Activated T-cell treated with anti-CD3 and anti-CD28 coated beads, Interleukin-2, amount 50 U/mL, for 72 hours (primary cell): ENCODE results near the gene ARL3. TPM values are rescaled to one million over a fixed set of nuclear protein-coding genes. Genes with fewer than 3 reads are reported as not detected.
"Not testable (repeated sequence)": the region's sequence is repeated elsewhere in the genome, so short reads cannot be mapped to it uniquely, and the experiment has no call there.

ENCODE experiments used
- ATAC-seq, 2 donors: fragments of 150-1000 bp; cut with Tn5 transposase; replicated peaks in 1 of 2; 2 replicates each; pipeline ENCODE4 v1.10.0; 2021; ENCODE audit warnings: moderate library complexity in 2 of 2, mild to moderate bottlenecking in 1 of 2
- DNase-seq, 2 donors: peaks; one replicate each; pipeline ENCODE4 v3.0.0; 2021 to 2022; ENCODE audit warnings: mixed read lengths in 1 of 2
- H3K27ac Mint-ChIP-seq: one replicate; pipeline ENCODE4 v1.8.0; 2022; ENCODE audit warnings: mild to moderate bottlenecking, moderate library complexity, mixed read lengths
- H3K27me3 Mint-ChIP-seq: one replicate; pipeline ENCODE4 v1.8.0; 2022; ENCODE audit warnings: low read depth, mixed read lengths
- H3K36me3 Mint-ChIP-seq, 2 donors: one replicate each; pipeline ENCODE4 v1.8.0; 2022; ENCODE audit warnings: mixed read lengths in 2 of 2, mild to moderate bottlenecking in 1 of 2; ENCODE audit not compliant: insufficient read depth in 2 of 2
- H3K4me1 Mint-ChIP-seq: one replicate; pipeline ENCODE4 v1.8.0; 2022; ENCODE audit warnings: low read depth, mixed read lengths
- H3K4me3 Mint-ChIP-seq, 2 donors: one replicate each; pipeline ENCODE4 v1.8.0; 2022; ENCODE audit warnings: mild to moderate bottlenecking in 2 of 2, mixed read lengths in 2 of 2, moderate library complexity in 2 of 2
- H3K9me3 Mint-ChIP-seq, 2 donors: one replicate each; pipeline ENCODE4 v1.8.0; 2022; ENCODE audit warnings: mixed read lengths in 2 of 2
- total RNA-seq, 2 donors: library from RNA; stranded (reverse); gene quantifications; one replicate each; pipeline ENCODE4 v1.2.3, GENCODE V29; 2022

The ARL3 gene
- total RNA-seq, 2 donors from 2014 or later, result 8.0 to 8.7 TPM

GRCh38 chr10:102729029-102730026, 15.1 kb upstream of the ARL3 start:
- Mint-ChIP-seq H3K27me3 (no peaks in the 10 kb centered on the region), H3K4me3 (no peak overlapping the region), H3K4me1 (peaks cover 12% of the 10 kb centered on the region), H3K9me3 (peaks cover 0 to under 1% of the 10 kb centered on the region in 2 donors), H3K36me3 (peaks cover 3 to 19% of the 10 kb centered on the region in 2 donors), H3K27ac (no peak overlapping the region)
- DNase-seq (peak; percentile 61 to 70), ATAC-seq (peak; percentile 81 to 88)

GRCh38 chr10:102727037-102727818, 13.0 kb upstream of the ARL3 start:
- Mint-ChIP-seq H3K4me1 (peaks cover 16% of the 10 kb centered on the region), H3K4me3 (no peak overlapping the region), H3K27me3 (no peaks in the 10 kb centered on the region), H3K9me3 (peaks cover 2 to 3% of the 10 kb centered on the region in 2 donors), H3K27ac (no peak overlapping the region), H3K36me3 (peaks cover 7 to 17% of the 10 kb centered on the region in 2 donors)
- ATAC-seq (no peak), DNase-seq (no peak)

- H3K4me1 Mint-ChIP-seq, result peaks cover 23% of the 10 kb centered on the region
- ATAC-seq, result no peak
- H3K36me3 Mint-ChIP-seq, result peaks cover 7 to 15% of the 10 kb centered on the region in 2 donors
- H3K27me3 Mint-ChIP-seq, result no peaks in the 10 kb centered on the region
- no peak for DNase-seq
- H3K9me3 Mint-ChIP-seq, result peaks cover 2 to 3% of the 10 kb centered on the region in 2 donors
- no peak overlapping the region for H3K4me3 Mint-ChIP-seq
- H3K27ac Mint-ChIP-seq, result no peak overlapping the region
These were observed 12.1 kb upstream of the ARL3 start for GRCh38 chr10:102726274-102726673.

GRCh38 chr10:102723989-102724388, 9.8 kb upstream of the ARL3 start:
- no peak overlapping the region for H3K27ac Mint-ChIP-seq
- DNase-seq (no peak), ATAC-seq (no peak)
- peaks cover 33% of the 10 kb centered on the region for H3K4me1 Mint-ChIP-seq
- H3K36me3 Mint-ChIP-seq, result peaks cover 7 to 16% of the 10 kb centered on the region in 2 donors
- no peaks in the 10 kb centered on the region for H3K27me3 Mint-ChIP-seq
- peaks cover 2 to 3% of the 10 kb centered on the region in 2 donors for H3K9me3 Mint-ChIP-seq
- no peak overlapping the region for H3K4me3 Mint-ChIP-seq

GRCh38 chr10:102721954-102722353, 7.8 kb upstream of the ARL3 start:
- H3K27ac Mint-ChIP-seq, result peak overlapping the region; percentile 82
- peak; percentile 73 to 88 for ATAC-seq
- H3K36me3 Mint-ChIP-seq, result peaks cover 6 to 14% of the 10 kb centered on the region in 2 donors

GRCh38 chr10:102720775-102721301, 6.6 kb upstream of the ARL3 start:
- ATAC-seq (no peak), DNase-seq (no peak)
- Mint-ChIP-seq H3K4me3 (no peak overlapping the region), H3K27ac (no peak overlapping the region), H3K27me3 (no peaks in the 10 kb centered on the region), H3K36me3 (peaks cover 6 to 14% of the 10 kb centered on the region in 2 donors), H3K9me3 (peaks cover 2 to 3% of the 10 kb centered on the region in 2 donors), H3K4me1 (peaks cover 54% of the 10 kb centered on the region)

More at GRCh38 chr10:102721954-102722353, 7.8 kb upstream of the ARL3 start:
- no peak for DNase-seq
- no peaks in the 10 kb centered on the region for H3K27me3 Mint-ChIP-seq
- peaks cover 2 to 3% of the 10 kb centered on the region in 2 donors for H3K9me3 Mint-ChIP-seq
- peak overlapping the region in 1 of 2 donors; percentile 42 for H3K4me3 Mint-ChIP-seq
- H3K4me1 Mint-ChIP-seq, result peaks cover 47% of the 10 kb centered on the region

GRCh38 chr10:102720337-102720736, 6.1 kb upstream of the ARL3 start:
- ATAC-seq (no peak), DNase-seq (no peak)
- Mint-ChIP-seq H3K4me1 (peaks cover 59% of the 10 kb centered on the region), H3K36me3 (peaks cover 6 to 14% of the 10 kb centered on the region in 2 donors), H3K9me3 (peaks cover 2 to 3% of the 10 kb centered on the region in 2 donors), H3K27me3 (no peaks in the 10 kb centered on the region), H3K27ac (no peak overlapping the region), H3K4me3 (no peak overlapping the region)

- H3K4me3 Mint-ChIP-seq, result peak overlapping the region; percentile 29 to 35
- peaks cover 3% of the 10 kb centered on the region in 2 donors for H3K36me3 Mint-ChIP-seq
- no peak for ATAC-seq
- no peak overlapping the region for H3K27ac Mint-ChIP-seq
- H3K4me1 Mint-ChIP-seq, result peaks cover 63% of the 10 kb centered on the region
- DNase-seq, result no peak
- no peaks in the 10 kb centered on the region for H3K27me3 Mint-ChIP-seq
- H3K9me3 Mint-ChIP-seq, result no peaks in the 10 kb centered on the region
These were observed 4.0 kb upstream of the ARL3 start for GRCh38 chr10:102718220-102718619.

GRCh38 chr10:102716900-102717565, 2.8 kb upstream of the ARL3 start:
- H3K4me3 Mint-ChIP-seq, result peak overlapping the region in 1 of 2 donors; percentile 41
- H3K4me1 Mint-ChIP-seq, result peaks cover 72% of the 10 kb centered on the region
- not testable (repeated sequence) for H3K9me3 Mint-ChIP-seq, H3K27ac Mint-ChIP-seq, H3K36me3 Mint-ChIP-seq, ATAC-seq, H3K27me3 Mint-ChIP-seq, DNase-seq

- ATAC-seq (no peak), DNase-seq (no peak)
- H3K36me3 Mint-ChIP-seq, result peaks cover 2 to 3% of the 10 kb centered on the region in 2 donors
- no peak overlapping the region for H3K27ac Mint-ChIP-seq
- no peaks in the 10 kb centered on the region for H3K27me3 Mint-ChIP-seq
- H3K4me1 Mint-ChIP-seq, result peaks cover 78% of the 10 kb centered on the region
- H3K9me3 Mint-ChIP-seq, result no peaks in the 10 kb centered on the region
- H3K4me3 Mint-ChIP-seq, result peak overlapping the region; percentile 41 to 97
These were observed 1.7 kb upstream of the ARL3 start for GRCh38 chr10:102715880-102716279.

GRCh38 chr10:102714621-102715455, 641 bp upstream of the ARL3 start, which contains the start of gene SFXN2:
Gene SFXN2, plus strand, starts transcription at chr10:102714636. Its CDS starts 12,001 bp downstream, at chr10:102726637.
- Mint-ChIP-seq H3K27me3 (no peaks in the 10 kb centered on the region), H3K9me3 (no peaks in the 10 kb centered on the region), H3K4me3 (peak within 1 kb of the TSS; percentile 96 to 97), H3K36me3 (peaks cover 2 to 3% of the 10 kb centered on the region in 2 donors), H3K4me1 (peaks cover 87% of the 10 kb centered on the region), H3K27ac (peak within 1 kb of the TSS; percentile 73)
- ATAC-seq (peak; percentile 17 to 21), DNase-seq (peak; percentile 65 to 71)

GRCh38 chr10:102713539-102713813, 721 bp downstream of the ARL3 start:
- no peaks in the 10 kb centered on the region for H3K27me3 Mint-ChIP-seq
- peaks cover 74% of the 10 kb centered on the region for H3K4me1 Mint-ChIP-seq
- H3K9me3 Mint-ChIP-seq, result no peaks in the 10 kb centered on the region
- DNase-seq, result no peak
- ATAC-seq, result peak; percentile 53 to 65
- H3K27ac Mint-ChIP-seq, result peak overlapping the region; percentile 73
- H3K36me3 Mint-ChIP-seq, result peaks cover 0 to 3% of the 10 kb centered on the region in 2 donors
- H3K4me3 Mint-ChIP-seq, result peak overlapping the region; percentile 96 to 97
